Skin epidermis (tissue), 12 donors: Measurements from ENCODE around the gene PIGN.
A peak's percentile ranks its signal among the peaks of the same experiment; 100 is the strongest.

ENCODE experiments used
- H3K27ac ChIP-seq, 21 experiments: fragments of 200-600 bp; sonication (generic) in 11 of 21; one replicate each; pipeline ENCODE4 v1.5.0; 2020; ENCODE audit warnings: mild to moderate bottlenecking in 3 of 21, inconsistent platforms in 2 of 21, moderate library complexity in 2 of 21
- H3K4me3 ChIP-seq, 7 experiments: fragments of 200-600 bp; sonication (generic) in 2 of 7; one replicate each; pipeline ENCODE4 v1.5.0; 2020; ENCODE audit warnings: inconsistent platforms in 2 of 7, mild to moderate bottlenecking in 2 of 7, moderate library complexity in 1 of 7

The PIGN gene

DNA sequence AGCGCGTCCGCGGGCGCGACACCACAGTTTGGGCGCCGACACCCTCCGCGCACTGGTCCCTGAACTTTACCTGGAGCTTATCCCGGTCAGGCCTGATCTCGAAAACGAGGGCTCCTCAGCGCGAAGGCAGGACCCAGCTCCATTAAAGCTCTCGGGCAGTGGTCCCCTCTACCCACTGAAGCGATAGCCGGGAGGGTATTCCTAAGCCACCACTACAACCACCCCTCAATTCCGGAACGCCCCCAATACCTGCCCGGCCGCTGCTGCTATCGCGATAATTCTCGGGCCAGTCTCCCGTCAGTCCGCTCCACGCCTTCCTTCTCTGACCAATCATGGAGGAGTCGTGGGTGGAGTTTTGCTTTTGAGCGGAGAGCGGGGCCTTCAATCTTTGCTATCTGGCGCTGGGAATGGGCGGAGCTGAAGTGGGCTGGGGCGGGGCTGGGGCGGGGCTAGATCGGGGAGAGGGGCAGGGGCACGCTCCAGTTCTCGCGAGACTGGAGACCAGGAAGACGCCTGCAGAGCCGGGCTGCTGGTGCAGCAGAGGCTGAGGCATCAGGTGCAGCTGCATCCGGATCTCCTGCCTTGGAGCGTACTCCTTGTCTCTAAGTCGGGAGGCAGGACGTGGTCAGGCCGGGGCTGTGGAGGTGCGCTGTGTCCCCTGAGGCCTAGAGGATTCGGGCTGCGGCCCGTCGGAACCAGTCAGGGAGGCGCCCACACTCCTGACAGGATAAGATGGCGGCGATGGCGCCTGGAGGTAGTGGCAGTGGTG is at the start of gene PIGN, which contains the start of gene RELCH:
PIGN (minus strand) TSS at position 283 of the 769 bp plus-strand sequence. CDS start 25,703 bp downstream, outside the sequence.
RELCH (plus strand) TSS at position 482 of the 769 bp plus-strand sequence; CDS start at position 733, 251 bp downstream.
- H3K4me3 ChIP-seq: peak within 1 kb of the TSS; percentile 69 to 100 (median 97)
- peak within 1 kb of the TSS; percentile 56 to 94 (median 88) for H3K27ac ChIP-seq

- no peak overlapping the region for H3K4me3 ChIP-seq
- no peak overlapping the region for H3K27ac ChIP-seq
Observed at GRCh38 chr18:62236252-62236651, 49.4 kb upstream of the PIGN start.

DNA sequence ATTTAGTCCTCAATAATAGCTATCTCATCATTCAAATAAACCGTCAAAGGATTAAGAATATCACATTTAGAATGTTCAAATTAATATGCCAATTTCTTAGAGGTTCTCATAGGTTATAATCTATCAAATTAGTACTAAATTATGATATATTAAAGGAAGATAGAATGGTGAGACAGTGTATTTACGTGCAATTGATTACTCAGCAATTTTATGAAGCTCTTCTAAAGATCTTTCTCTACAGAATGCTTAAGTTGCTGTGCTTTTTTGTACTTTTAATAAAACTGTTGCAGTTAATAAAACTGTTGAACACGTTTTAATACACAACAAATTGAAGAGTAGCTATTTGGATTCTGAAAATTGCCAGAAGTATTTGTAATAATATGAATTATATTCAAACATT is 39.2 kb upstream of the PIGN start:
- no peak overlapping the region for H3K27ac ChIP-seq
- H3K4me3 ChIP-seq: no peak overlapping the region

DNA sequence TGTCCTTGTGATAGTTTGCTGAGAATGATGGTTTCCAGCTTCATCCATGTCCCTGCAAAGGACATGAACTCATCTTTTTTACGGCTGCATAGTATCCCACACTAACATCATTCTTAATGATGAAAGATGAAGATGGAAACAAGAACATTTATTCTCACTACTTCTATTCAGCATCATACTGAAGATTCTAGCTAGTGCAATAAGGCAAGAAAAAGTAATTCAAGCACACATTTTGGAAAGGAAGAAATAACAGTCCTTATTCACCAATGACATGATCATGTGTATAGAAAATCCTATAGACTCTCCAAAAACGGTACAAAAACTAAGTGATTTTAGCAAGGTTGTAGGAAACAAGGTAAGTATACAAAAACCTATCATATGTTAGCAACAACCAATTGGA is 37.4 kb upstream of the PIGN start:
- Histone ChIP-seq H3K27ac (no peak overlapping the region), H3K4me3 (no peak overlapping the region)

- no peak overlapping the region for H3K27ac ChIP-seq
- no peak overlapping the region for H3K4me3 ChIP-seq
Observed at GRCh38 chr18:62214790-62215189, 27.9 kb upstream of the PIGN start.

DNA sequence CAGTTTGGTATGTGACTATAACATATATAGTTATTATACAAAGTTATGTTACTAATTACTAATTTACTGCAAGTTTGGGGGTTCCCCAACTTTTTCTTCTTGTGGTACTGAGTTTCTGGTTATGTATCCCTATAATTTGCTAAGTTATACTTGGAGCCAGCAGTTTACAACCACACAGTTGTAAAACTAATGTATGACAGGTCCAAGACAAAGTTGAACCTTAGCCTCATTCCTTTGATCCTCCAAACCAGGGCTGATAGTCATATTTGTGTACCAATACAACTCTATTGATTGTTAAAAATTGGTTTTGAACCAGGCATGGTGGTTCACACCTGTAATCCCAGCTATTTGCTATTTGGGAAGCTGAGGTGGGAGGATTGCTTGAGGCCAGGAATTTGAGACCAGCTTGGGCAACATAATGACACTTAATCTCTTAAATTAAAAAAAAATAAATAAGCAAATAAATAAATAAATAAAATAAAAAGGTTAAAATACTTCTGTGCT is 24.5 kb upstream of the PIGN start:
- no peak overlapping the region for H3K27ac ChIP-seq
- H3K4me3 ChIP-seq: no peak overlapping the region

GRCh38 chr18:62210138-62210537 is 23.3 kb upstream of the PIGN start:
- no peak overlapping the region for H3K4me3 ChIP-seq
- H3K27ac ChIP-seq: no peak overlapping the region

GRCh38 chr18:62209046-62209445 is 22.2 kb upstream of the PIGN start:
- H3K27ac ChIP-seq: no peak overlapping the region
- H3K4me3 ChIP-seq: no peak overlapping the region

DNA sequence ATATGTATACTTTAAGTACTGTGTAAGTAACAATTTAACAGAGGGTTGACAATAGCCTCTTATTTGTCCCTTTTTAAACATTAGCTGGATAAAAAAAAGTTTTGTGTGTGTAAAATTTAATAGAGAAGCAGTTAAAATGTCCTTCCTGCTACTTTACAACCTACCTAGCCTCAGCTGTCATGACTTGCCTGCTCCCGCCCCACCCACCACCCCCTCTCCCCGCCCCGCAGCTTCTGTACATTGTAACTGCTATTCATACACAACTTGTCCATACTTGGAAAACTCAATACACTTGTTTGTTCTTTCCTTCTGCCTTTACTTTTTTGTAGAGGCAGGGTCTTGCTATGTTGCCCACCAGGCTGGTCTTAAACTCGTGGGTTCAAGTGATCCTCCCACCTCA is 19.7 kb upstream of the PIGN start:
- Histone ChIP-seq H3K4me3 (no peak overlapping the region), H3K27ac (peak overlapping the region in 1 of 21 experiments; percentile 14)

- Histone ChIP-seq H3K4me3 (no peak overlapping the region), H3K27ac (peak overlapping the region in 1 of 21 experiments; percentile 14)
Observed at GRCh38 chr18:62205824-62206223, 19.0 kb upstream of the PIGN start.

DNA sequence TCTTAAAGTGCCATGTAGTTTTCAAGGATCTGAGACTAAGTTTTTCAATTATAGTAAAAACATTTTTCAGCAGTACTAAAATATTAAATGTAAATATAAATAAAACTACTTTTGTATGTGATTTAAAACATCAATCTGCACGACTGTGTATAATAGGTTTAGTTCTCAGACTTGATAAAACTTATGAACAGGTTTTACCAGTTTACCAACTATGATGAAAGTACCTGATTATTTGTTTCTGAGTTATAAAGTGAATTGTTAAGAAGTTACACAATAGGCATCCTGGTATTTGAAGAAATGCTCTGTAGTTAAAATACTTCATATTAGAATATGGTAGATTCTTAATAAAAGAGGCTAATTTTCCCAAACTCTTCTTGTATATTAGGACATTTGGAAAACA is 15.0 kb upstream of the PIGN start:
- Histone ChIP-seq H3K27ac (peak overlapping the region in 6 of 21 experiments; percentile 8 to 57 (median 38)), H3K4me3 (no peak overlapping the region)

GRCh38 chr18:62200121-62200914 is 13.5 kb upstream of the PIGN start:
- Histone ChIP-seq H3K27ac (peak overlapping the region in 9 of 21 experiments; percentile 0 to 63 (median 18)), H3K4me3 (no peak overlapping the region)

DNA sequence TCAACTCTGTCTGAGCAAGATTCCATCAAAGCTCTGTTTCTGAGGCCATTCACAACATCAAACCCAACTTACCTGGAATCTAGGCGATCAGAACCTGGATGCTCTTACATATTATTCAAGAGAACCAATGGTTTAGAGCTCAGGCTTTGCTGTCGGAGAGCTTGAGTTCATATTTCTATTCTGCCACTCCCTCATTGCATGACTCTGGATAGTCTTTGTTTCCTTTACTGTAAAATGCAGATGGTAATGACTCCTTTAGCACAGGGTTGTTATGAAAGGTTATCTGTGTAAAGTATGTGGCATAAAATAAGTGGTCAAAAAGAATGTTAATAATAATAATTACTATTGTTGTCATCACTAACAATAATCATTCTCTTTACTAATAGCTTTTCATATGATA is 12.8 kb upstream of the PIGN start:
- H3K27ac ChIP-seq: peak overlapping the region in 10 of 21 experiments; percentile 0 to 49 (median 27)
- H3K4me3 ChIP-seq: no peak overlapping the region

DNA sequence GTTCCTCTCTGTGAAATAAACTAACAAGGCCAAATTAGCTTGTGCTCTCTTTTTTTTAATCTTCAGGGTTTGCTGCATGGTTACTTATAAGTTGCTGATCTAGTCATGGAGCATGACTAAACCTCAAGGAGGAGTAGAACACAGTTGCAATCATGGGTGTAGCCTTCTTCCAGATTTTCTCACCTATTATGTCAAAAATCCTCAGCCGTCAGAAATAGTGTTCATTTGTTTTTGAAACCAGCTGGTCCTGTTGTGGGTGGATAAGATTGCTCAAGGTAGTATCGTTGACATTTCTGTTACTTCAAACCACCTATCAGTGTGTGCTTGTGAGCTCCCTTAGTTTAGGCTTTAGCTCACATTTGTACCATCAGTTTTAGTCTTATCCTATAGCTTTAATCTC is 11.4 kb upstream of the PIGN start:
- H3K27ac ChIP-seq: peak overlapping the region in 9 of 21 experiments; percentile 1 to 49 (median 17)
- H3K4me3 ChIP-seq: no peak overlapping the region

GRCh38 chr18:62196980-62197379 is 10.1 kb upstream of the PIGN start:
- Histone ChIP-seq H3K27ac (peak overlapping the region in 5 of 21 experiments; percentile 7 to 42 (median 17)), H3K4me3 (no peak overlapping the region)

- H3K4me3 ChIP-seq: no peak overlapping the region
Observed at GRCh38 chr18:62196079-62196478, 9.2 kb upstream of the PIGN start.

GRCh38 chr18:62189208-62189607 is 2.4 kb upstream of the PIGN start:
- Histone ChIP-seq H3K27ac (peak overlapping the region in 1 of 21 experiments; percentile 89), H3K4me3 (peak overlapping the region in 6 of 7 experiments; percentile 88 to 100 (median 98))

More at GRCh38 chr18:62196079-62196478, 9.2 kb upstream of the PIGN start:
- no peak overlapping the region for H3K27ac ChIP-seq

- Histone ChIP-seq H3K27ac (peak overlapping the region; percentile 56 to 94 (median 88)), H3K4me3 (peak overlapping the region; percentile 69 to 100 (median 97))
Observed at GRCh38 chr18:62187543-62188510, 971 bp upstream of the PIGN start.

DNA sequence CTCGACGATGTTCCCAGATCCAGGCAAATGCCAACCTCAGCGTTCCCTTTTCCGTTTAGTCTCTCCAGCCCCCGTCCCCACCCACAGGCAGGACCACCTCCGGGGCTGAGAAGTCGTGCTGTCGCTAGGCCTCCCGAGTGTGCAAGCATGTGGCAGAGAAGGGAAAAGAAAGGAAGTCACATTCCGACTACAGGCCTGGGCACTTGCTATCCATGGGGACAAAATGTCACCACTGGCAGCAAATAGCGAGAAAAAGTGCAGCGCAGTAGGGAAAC is 420 bp downstream of the PIGN start:
- H3K4me3 ChIP-seq: peak overlapping the region; percentile 69 to 100 (median 97)
- peak overlapping the region in 20 of 21 experiments; percentile 33 to 94 (median 82) for H3K27ac ChIP-seq
